ENCODE measurements around the gene SEPTIN12.

Gene SEPTIN12

GRCh38 chr16:4733747-4734062 lies 54.4 kb downstream of the SEPTIN12 start:
- no peak for TF ChIP-seq CTCF (IDR thresholded peaks at IDR 0.05; ENCODE audit: extremely low read depth, missing control alignments)
- no peak for DNase-seq (ENCODE audit: low spot score)

GRCh38 chr16:4733211-4733742 lies 54.9 kb downstream of the SEPTIN12 start:
- no peak for TF ChIP-seq CTCF (IDR thresholded peaks at IDR 0.05; ENCODE audit: extremely low read depth, missing control alignments)

GRCh38 chr16:4729876-4730275 lies 58.3 kb downstream of the SEPTIN12 start:
- DNase-seq (ENCODE audit: low spot score), result no peak
- no peak for TF ChIP-seq CTCF (IDR thresholded peaks at IDR 0.05; ENCODE audit: extremely low read depth, missing control alignments)

More at GRCh38 chr16:4733211-4733742, 54.9 kb downstream of the SEPTIN12 start:
- no peak for DNase-seq (ENCODE audit: low spot score)

GRCh38 chr16:4728676-4729075 lies 59.5 kb downstream of the SEPTIN12 start:
- TF ChIP-seq CTCF (IDR thresholded peaks at IDR 0.05; ENCODE audit: extremely low read depth, missing control alignments), result no peak
- DNase-seq (ENCODE audit: low spot score), result no peak
